ENCODE measurements around the gene TBC1D2B.

DNA sequence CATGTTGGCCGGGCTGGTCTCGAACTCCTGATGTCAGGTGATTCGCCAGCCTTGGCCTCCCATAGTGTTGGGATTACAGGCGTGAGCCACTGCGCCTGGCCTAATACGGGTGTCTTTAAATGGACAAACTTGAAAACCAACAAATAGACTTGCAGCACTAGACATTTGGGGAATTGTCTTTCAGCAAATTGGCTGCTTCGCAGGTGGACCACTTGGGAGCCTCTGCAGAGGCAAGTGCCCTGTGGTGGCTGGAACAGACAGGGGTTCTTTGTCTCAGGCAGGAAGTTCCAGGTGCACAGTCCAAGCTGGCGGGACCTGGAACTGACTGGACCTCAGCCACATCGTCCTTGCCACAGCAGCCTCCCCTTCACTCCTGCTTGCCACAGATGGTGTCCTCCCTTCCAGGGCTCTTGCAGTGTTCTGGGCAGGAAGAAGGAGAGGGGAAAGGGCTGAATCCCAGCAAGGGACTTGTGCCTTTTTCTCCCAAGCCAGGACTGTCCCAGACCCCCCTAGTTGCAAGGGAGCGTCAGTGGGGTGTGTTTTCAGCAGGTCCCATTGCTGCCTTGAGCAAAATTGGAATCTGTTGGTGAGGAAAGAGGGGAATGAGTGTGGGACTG is 94.3 kb downstream of the TBC1D2B start:
- TF ChIP-seq, protein P1, sequence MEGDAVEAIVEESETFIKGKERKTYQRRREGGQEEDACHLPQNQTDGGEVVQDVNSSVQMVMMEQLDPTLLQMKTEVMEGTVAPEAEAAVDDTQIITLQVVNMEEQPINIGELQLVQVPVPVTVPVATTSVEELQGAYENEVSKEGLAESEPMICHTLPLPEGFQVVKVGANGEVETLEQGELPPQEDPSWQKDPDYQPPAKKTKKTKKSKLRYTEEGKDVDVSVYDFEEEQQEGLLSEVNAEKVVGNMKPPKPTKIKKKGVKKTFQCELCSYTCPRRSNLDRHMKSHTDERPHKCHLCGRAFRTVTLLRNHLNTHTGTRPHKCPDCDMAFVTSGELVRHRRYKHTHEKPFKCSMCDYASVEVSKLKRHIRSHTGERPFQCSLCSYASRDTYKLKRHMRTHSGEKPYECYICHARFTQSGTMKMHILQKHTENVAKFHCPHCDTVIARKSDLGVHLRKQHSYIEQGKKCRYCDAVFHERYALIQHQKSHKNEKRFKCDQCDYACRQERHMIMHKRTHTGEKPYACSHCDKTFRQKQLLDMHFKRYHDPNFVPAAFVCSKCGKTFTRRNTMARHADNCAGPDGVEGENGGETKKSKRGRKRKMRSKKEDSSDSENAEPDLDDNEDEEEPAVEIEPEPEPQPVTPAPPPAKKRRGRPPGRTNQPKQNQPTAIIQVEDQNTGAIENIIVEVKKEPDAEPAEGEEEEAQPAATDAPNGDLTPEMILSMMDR (IDR thresholded peaks at IDR 0.05): no peak
- no peak for TF ChIP-seq POLR2A (IDR thresholded peaks at IDR 0.05)
- TF ChIP-seq POLR2AphosphoS5 (IDR thresholded peaks at IDR 0.05; ENCODE audit: insufficient read depth in 1 of 2, low read depth in 1 of 2): no peak
